DOHH2 (cell line): ENCODE measurements around the gene ESYT3.

Source experiments
- H3F3A ChIP-seq: fragments of 200-600 bp; sonication (generic), shearing (Covaris generic); 2 replicates; pipeline ENCODE4 v1.6.0; 2016; ENCODE audit warnings: antibody characterized with exemption, mild to moderate bottlenecking; ENCODE audit not compliant: control insufficient read depth, insufficient read depth
- H3K27ac ChIP-seq: fragments of 200-600 bp; sonication (generic); 2 replicates; pipeline ENCODE4 v1.5.1; 2014; ENCODE audit warnings: low read depth, mild to moderate bottlenecking, low read length, moderate library complexity
- H3K27me3 ChIP-seq: fragments of 200-600 bp; sonication (generic); 2 replicates; pipeline ENCODE4 v1.6.1; 2014; ENCODE audit warnings: mild to moderate bottlenecking, low read length, mixed read lengths; ENCODE audit not compliant: control insufficient read depth
- H3K36me3 ChIP-seq: fragments of 200-600 bp; sonication (generic); 2 replicates; pipeline ENCODE4 v1.6.1; 2014; ENCODE audit warnings: mild to moderate bottlenecking, low read length, moderate library complexity, mixed read lengths; ENCODE audit not compliant: control insufficient read depth
- H3K4me1 ChIP-seq: fragments of 200-600 bp; sonication (generic); 2 replicates; pipeline ENCODE4 v1.6.1; 2014; ENCODE audit warnings: mild to moderate bottlenecking, low read length, mixed read lengths; ENCODE audit not compliant: control insufficient read depth
- H3K4me2 ChIP-seq: fragments of 200-600 bp; sonication (generic); 2 replicates; pipeline ENCODE4 v1.6.0; 2014; ENCODE audit warnings: mild to moderate bottlenecking, low read length, moderate library complexity
- H3K4me3 ChIP-seq: fragments of 200-600 bp; sonication (generic); 2 replicates; pipeline ENCODE4 v1.5.1; 2014; ENCODE audit warnings: mild to moderate bottlenecking, low read length, mixed read lengths
- H3K79me2 ChIP-seq: fragments of 200-600 bp; sonication (generic); 2 replicates; pipeline ENCODE4 v1.6.1; 2014; ENCODE audit warnings: mild to moderate bottlenecking, low read length, mixed read lengths; ENCODE audit not compliant: control insufficient read depth
- H3K9me2 ChIP-seq: fragments of 200-600 bp; sonication (generic); replicated peaks from 2 replicates; pipeline ENCODE4 v1.6.1; 2014; ENCODE audit warnings: mild to moderate bottlenecking, low read length, mixed read lengths; ENCODE audit not compliant: control insufficient read depth
- H3K9me3 ChIP-seq: fragments of 200-600 bp; sonication (generic); 2 replicates; pipeline ENCODE4 v1.6.1; 2014; ENCODE audit warnings: antibody characterized with exemption, low read length, mixed read lengths; ENCODE audit not compliant: control insufficient read depth, insufficient read depth
- H4K20me1 ChIP-seq: fragments of 200-600 bp; sonication (generic); 2 replicates; pipeline ENCODE4 v1.6.0; 2014; ENCODE audit warnings: low read depth, mild to moderate bottlenecking, antibody characterized with exemption, low read length, moderate library complexity; ENCODE audit not compliant: control insufficient read depth, insufficient read depth
- EZH2phosphoT487 ChIP-seq: fragments of 200-600 bp; sonication (generic); IDR thresholded peaks from 2 replicates; pipeline ENCODE4 v1.6.1; 2017; ENCODE audit warnings: borderline replicate concordance, mild to moderate bottlenecking, antibody characterized with exemption, low read length, moderate library complexity, mixed read lengths
- TF ChIP-seq, protein P1 (sequence below): fragments of 200-600 bp; sonication (generic); IDR thresholded peaks from one replicate; pipeline ENCODE4 v1.5.1; 2014; ENCODE audit warnings: antibody characterized with exemption, mild to moderate bottlenecking, low read depth, low read length; ENCODE audit not compliant: poor library complexity, severe bottlenecking

ESYT3 gene

DNA sequence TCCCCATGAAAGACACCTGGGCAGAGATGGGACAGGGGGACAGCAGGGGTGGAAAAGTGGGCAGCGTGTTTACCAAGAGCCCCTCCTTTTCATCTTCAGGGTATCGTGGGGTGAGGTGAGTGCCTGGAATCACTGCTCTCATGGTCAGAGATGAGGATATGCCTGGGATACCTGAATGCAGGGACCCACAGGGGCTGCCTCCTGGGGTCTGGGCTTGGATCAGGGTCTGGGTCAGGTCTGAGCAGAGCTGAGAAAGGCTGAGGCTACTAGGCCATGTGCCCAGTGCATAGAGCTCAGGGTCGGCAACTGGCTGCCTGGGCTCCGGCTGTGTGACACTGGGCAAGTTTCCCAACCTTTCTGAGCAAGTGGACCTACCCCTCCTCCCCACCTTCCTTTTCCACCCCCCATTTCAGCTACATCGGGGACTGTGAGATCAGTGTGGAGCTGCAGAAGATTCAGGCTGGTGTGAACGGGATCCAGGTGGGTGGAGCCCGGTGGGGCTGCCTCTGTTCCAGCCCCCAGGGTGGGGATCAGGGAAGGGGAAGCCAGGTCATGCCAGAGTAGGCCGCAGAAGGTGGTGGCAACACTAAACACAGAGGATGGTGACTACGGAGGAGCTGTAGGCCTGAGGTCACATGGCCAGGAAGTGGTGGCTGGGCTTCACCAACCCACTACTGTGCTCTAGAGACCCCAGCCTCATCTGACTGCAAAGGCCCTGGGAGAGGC is 24.5 kb downstream of the ESYT3 start:
- no peaks in the 10 kb centered on the region; the same call in 1 of the 2 replicates for H3K27me3 ChIP-seq
- TF ChIP-seq EZH2phosphoT487 = no peak
- TF ChIP-seq, protein P1, sequence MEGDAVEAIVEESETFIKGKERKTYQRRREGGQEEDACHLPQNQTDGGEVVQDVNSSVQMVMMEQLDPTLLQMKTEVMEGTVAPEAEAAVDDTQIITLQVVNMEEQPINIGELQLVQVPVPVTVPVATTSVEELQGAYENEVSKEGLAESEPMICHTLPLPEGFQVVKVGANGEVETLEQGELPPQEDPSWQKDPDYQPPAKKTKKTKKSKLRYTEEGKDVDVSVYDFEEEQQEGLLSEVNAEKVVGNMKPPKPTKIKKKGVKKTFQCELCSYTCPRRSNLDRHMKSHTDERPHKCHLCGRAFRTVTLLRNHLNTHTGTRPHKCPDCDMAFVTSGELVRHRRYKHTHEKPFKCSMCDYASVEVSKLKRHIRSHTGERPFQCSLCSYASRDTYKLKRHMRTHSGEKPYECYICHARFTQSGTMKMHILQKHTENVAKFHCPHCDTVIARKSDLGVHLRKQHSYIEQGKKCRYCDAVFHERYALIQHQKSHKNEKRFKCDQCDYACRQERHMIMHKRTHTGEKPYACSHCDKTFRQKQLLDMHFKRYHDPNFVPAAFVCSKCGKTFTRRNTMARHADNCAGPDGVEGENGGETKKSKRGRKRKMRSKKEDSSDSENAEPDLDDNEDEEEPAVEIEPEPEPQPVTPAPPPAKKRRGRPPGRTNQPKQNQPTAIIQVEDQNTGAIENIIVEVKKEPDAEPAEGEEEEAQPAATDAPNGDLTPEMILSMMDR = no peak
- no peaks in the 10 kb centered on the region for H3K4me1 ChIP-seq
- no peaks in the 10 kb centered on the region for H3F3A ChIP-seq
- no peaks in the 10 kb centered on the region for H3K9me2 ChIP-seq
- H3K4me2 ChIP-seq = no peak overlapping the region
- H3K79me2 ChIP-seq = no peaks in the 10 kb centered on the region
- no peak overlapping the region for H3K27ac ChIP-seq
- no peaks in the 10 kb centered on the region for H3K9me3 ChIP-seq
- no peaks in the 10 kb centered on the region for H4K20me1 ChIP-seq
- no peak overlapping the region for H3K4me3 ChIP-seq
- H3K36me3 ChIP-seq = no peaks in the 10 kb centered on the region

DNA sequence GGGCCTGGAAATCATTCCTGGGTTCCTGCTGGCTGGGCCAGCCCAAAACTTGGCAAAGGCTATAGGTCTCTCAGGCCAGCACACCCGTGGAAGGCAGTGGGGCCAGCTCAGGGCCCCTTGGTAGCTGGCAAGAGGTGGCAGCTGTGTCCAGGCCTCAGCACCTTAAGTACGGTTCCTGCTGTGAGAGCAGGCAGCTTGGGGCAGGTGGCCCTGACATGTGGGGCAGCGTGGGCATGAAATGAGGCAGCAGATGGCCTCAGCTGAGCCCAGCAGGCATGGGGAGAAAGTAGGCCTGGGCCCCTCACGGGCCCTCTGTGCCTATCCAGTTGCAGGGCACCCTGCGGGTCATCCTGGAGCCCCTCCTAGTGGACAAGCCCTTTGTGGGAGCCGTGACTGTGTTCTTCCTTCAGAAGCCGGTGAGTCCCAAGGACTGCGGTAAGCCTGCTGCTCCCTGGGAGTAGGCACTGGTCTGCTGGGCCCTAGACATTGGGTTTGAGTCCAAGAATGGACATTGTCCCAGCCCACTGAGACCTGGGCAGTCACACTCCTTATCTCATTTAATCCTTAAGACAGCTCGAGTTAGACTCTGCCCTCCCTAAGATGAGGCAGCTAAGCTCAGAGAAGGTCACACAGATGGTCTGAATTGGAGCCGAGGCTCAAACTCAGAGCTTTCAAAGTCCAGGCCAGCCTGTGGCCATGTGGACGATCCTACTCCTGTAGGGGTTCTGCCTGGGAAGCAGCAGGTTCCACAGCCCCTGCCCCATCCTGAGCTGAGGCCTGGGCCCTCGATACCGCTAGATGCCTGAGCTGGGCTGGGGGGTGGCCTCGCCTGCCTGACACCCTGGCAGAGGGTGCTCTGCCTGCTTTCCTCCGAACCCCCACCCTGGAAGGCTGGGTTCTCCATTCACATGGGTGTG is 25.5 kb downstream of the ESYT3 start:
- H3K4me3 ChIP-seq = no peak overlapping the region
- no peaks in the 10 kb centered on the region for H3K4me1 ChIP-seq
- no peak overlapping the region for H3K27ac ChIP-seq
- no peak for TF ChIP-seq EZH2phosphoT487
- TF ChIP-seq, protein P1 = no peak
- no peaks in the 10 kb centered on the region for H3F3A ChIP-seq
- H3K36me3 ChIP-seq = no peaks in the 10 kb centered on the region
- no peak overlapping the region for H3K4me2 ChIP-seq
- H3K79me2 ChIP-seq = no peaks in the 10 kb centered on the region
- H3K9me3 ChIP-seq = no peaks in the 10 kb centered on the region
- no peaks in the 10 kb centered on the region; the same call in 1 of the 2 replicates for H3K27me3 ChIP-seq
- no peaks in the 10 kb centered on the region for H3K9me2 ChIP-seq
- no peaks in the 10 kb centered on the region for H4K20me1 ChIP-seq

DNA sequence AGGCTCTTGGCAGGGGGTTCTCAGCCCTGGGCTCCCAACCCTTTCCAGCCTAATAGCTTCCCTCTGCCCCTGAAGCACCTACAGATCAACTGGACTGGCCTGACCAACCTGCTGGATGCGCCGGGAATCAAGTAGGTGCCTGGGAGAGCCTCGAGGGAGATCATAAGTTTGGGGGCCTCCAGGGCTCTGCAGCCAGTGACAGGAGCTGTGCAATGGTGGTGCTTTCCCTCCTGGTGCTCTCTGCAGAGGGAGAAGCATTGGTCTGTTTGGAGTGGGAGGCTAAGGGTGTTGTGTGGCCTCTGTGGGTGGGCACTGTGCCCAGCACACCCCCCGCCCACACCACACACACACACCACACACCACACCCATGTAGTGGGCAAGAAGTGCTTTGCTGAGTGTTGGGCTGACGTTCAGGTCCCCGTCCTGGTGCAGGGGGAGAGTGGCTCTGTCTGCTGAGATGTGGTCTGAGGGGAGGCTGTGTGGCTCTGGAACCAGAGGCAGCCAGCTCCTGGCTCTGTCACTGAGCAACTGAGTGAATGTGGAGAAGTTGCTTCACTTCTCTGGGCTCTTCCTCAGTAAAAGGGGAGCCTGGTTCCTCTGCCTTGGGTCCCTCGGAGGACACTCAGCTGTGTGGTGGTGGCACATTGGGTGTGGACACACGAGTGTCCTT is 26.3 kb downstream of the ESYT3 start:
- Histone ChIP-seq H3F3A (no peaks in the 10 kb centered on the region), H3K36me3 (no peaks in the 10 kb centered on the region), H3K27me3 (no peaks in the 10 kb centered on the region), H3K79me2 (no peaks in the 10 kb centered on the region), H3K4me3 (no peak overlapping the region), H3K27ac (no peak overlapping the region), H3K9me3 (no peaks in the 10 kb centered on the region), H4K20me1 (no peaks in the 10 kb centered on the region), H3K9me2 (no peaks in the 10 kb centered on the region), H3K4me2 (no peak overlapping the region), H3K4me1 (no peaks in the 10 kb centered on the region)
- TF ChIP-seq, protein P1 = no peak
- no peak for TF ChIP-seq EZH2phosphoT487
